GDM1 (cell line): Measurements from ENCODE around the gene MOB2.

Experiments used
- DNase-seq: peaks from one replicate; lab custom pipeline; 2025; lab: John Stamatoyannopoulos, UW

Gene MOB2

GRCh38 chr11:1484695-1485503 lies 1.7 kb downstream of the MOB2 start:
- no peak for DNase-seq

GRCh38 chr11:1484061-1484671 lies 2.4 kb downstream of the MOB2 start:
- no peak for DNase-seq

- no peak for DNase-seq
Measured at GRCh38 chr11:1483445-1483961, 3.1 kb downstream of the MOB2 start.

- no peak for DNase-seq
Measured at GRCh38 chr11:1482581-1483444, 3.8 kb downstream of the MOB2 start.

GRCh38 chr11:1481861-1482441 lies 4.6 kb downstream of the MOB2 start:
- DNase-seq, result no peak

- DNase-seq, result no peak
Measured at GRCh38 chr11:1481483-1481825, 5.1 kb downstream of the MOB2 start.

- no peak for DNase-seq
Measured at GRCh38 chr11:1480555-1481482, 5.8 kb downstream of the MOB2 start.

GRCh38 chr11:1480191-1480554 lies 6.4 kb downstream of the MOB2 start:
- no peak for DNase-seq

GRCh38 chr11:1479678-1480118 lies 6.9 kb downstream of the MOB2 start:
- no peak for DNase-seq

GRCh38 chr11:1479006-1479677 lies 7.4 kb downstream of the MOB2 start:
- no peak for DNase-seq

GRCh38 chr11:1478544-1478943 lies 8.0 kb downstream of the MOB2 start:
- no peak for DNase-seq

- DNase-seq, result no peak
Measured at GRCh38 chr11:1478011-1478410, 8.6 kb downstream of the MOB2 start.

GRCh38 chr11:1476940-1477736 lies 9.4 kb downstream of the MOB2 start:
- DNase-seq, result no peak

- no peak for DNase-seq
Measured at GRCh38 chr11:1475841-1476240, 10.7 kb downstream of the MOB2 start.

- no peak for DNase-seq
Measured at GRCh38 chr11:1473786-1474185, 12.8 kb downstream of the MOB2 start.

- DNase-seq, result no peak
Measured at GRCh38 chr11:1473011-1473628, 13.5 kb downstream of the MOB2 start.

- DNase-seq, result no peak
Measured at GRCh38 chr11:1472180-1473005, 14.2 kb downstream of the MOB2 start.

- DNase-seq, result no peak
Measured at GRCh38 chr11:1471736-1472135, 14.8 kb downstream of the MOB2 start.
